NCI-H82 (cell line): ENCODE results near the gene MFSD6.
"Not testable (repeated sequence)": the region's sequence is repeated elsewhere in the genome, so short reads cannot be mapped to it uniquely, and the experiment has no call there.

Source experiments
- DNase-seq: peaks from one replicate; lab custom pipeline; 2025; lab: John Stamatoyannopoulos, UW

MFSD6 gene

DNA sequence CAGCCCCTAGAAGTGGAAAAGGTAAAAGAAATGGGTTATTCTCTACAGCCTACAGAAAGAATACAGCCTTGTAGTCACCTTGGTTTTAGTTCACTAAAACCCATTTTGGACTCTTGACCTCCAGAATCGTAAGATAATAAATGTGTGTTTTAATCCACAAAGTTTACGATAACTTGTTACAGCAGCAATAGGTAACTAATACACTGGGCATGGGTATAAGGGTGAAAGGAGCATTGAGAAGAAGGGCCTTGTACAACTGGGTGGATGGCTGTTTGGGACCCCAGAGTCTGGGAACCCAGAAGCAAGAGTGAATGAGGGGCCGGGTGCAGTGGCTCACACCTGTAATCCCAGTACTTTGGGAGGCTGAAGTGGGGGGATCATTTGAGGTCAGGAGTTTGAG lies 2.2 kb upstream of the MFSD6 start:
- DNase-seq, result no peak

GRCh38 chr2:190406805-190407204 lies 1.4 kb upstream of the MFSD6 start:
- DNase-seq, result no peak

GRCh38 chr2:190407246-190407661 lies 901 bp upstream of the MFSD6 start:
- DNase-seq, result peak; percentile 29

- peak; percentile 51 for DNase-seq
These were observed 550 bp downstream of the MFSD6 start for GRCh38 chr2:190408538-190409271.

- DNase-seq, result peak; percentile 24
These were observed 1.5 kb downstream of the MFSD6 start for GRCh38 chr2:190409616-190410015.

GRCh38 chr2:190410166-190410565 lies 2.0 kb downstream of the MFSD6 start:
- DNase-seq, result peak; percentile 33

GRCh38 chr2:190412966-190413365 lies 4.8 kb downstream of the MFSD6 start:
- DNase-seq, result no peak

DNA sequence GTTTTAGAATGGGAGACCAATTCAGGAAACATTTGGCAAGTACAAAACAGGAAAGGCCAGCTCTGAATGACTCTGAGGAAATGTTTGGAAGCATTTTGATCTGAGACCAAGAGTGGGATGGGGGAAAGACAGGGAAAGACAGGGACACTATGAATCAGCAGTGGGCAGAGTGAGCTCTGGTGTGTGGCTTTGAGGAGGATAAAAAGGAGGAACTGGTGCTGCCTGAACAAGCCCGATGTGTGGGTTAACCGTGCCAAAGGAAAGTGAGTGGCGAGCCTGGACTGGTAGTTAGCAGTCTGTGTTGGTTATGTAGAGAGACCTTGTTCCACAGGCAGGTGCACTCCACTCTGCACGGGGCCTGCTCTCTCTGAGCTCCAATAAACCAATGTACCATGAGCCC lies 5.3 kb downstream of the MFSD6 start:
- no peak for DNase-seq

DNA sequence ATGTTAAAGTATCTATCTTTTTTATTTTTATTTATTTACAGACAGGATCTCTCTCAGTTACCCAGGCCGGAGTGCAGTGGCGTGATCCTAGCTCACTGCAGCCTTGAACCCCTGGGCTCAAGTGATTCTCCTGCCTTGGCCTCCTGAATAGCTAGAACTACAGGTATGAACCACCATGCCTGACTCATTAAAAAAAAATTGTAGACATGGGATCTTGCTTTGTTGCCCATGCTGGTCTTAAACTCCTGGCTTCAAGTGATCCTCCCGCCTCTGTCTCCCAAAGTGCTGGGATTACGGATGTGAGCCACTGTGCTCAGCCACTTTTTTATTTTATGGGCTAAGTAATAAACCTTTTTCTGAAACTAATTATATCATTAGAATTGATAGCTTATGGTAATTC lies 7.1 kb downstream of the MFSD6 start:
- peak; percentile 26 for DNase-seq

- peak; percentile 80 for DNase-seq
These were observed 7.9 kb downstream of the MFSD6 start for GRCh38 chr2:190415794-190416775.

DNA sequence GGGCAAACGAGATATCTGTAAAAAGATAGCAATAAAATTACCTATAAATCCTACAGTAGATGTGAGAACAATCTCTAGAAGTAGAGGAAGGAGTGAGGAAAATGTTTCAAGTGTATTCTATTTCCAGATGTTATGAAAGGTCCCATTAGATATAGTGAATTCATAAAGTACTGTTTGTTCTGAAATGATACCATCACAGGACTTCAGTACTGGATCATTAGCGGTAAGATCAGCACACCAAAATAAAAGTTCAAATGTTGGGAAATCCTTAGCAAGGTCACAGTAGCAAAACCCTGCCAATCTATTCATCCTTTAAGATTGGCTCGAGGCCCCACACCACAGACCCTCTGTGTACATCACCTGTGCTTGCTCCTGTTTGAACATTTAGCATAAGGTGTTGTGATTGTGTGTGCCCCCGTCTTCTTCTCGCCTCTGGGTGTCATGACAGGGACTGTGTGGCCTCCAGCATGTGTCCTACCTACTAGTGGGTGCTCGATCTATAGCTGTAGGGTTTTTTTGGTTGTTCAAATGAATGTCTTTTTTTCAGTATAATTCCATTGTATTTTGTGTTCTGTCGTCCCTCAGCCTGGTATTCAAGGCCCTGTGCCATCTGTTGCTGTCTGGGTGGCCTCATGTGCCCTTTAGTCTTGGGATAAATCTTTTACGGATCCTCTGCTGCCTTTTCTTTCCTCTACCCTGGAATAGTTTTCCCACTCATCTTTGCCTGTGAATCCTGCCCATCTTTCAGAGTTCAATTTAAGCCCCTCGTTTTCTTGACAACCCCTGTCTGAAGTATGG lies 9.1 kb downstream of the MFSD6 start:
- peak; percentile 80 for DNase-seq

GRCh38 chr2:190418727-190419126 lies 10.6 kb downstream of the MFSD6 start:
- DNase-seq, result no peak

GRCh38 chr2:190420801-190421200 lies 12.6 kb downstream of the MFSD6 start:
- no peak for DNase-seq

DNA sequence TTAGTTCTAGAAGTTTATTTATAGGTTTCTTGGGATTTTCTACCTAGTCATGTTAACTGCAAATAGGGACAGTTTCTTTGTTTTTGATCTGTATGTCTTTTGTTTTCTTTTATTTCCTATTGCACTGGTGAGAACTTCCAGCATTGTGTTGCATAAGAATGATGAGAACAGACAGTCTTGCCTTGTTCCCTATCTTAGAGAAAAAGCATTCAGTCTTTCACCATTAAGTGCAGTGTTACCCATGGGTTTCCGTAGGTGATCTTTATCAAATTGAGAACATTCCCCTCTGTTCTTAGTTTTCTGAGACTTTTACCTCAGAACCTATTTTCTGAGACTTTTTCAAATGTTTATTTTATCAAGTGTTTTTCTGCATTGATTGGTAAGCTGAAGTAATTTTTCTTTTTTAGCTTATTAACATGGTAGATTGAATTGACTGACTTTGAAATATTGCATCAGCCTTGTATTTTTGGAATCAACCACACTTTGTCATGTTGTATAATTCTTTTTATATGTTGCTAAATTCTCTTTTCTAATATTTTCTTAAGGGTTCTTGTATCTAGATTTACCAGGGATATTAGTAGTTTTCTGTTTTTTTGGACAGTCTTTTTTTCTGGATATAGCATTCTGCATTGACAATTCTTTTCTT lies 17.2 kb downstream of the MFSD6 start:
- DNase-seq, result no peak

DNA sequence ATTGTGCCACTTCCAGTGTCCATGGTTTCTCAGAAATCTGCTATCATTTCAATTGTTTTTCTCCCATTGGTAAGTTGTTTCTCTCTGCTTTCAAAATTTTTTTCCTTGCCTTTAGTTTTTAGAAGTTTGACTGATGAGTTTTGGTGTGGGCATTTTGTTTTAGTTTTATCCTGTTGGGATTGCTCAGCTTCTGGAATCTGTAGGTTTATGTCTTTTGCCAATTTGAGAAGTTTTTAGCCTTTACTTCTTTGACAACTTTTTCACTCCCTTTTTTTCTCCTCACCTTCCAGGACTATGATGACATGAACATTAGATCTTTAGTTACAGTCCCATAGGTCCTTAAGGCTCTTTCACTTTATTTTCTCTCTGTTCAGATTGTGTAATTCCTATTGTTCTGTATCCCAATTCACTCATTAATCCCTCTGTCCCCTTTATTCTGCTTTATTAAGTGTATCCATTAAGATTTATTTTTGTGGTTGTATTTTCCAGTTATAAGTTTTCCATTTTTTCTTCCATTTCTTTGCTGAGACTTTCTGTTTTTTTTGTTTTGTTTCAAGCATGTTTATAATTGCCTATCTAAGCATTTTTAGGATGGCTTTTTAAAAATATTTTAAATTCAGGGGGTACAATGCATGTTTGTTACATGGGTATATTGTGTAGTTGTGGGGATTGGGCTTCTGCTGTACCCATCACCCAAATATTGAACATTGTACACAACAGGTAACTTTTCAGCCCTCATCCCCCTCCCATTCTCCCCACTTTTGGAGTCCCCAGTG lies 17.9 kb downstream of the MFSD6 start:
- no peak for DNase-seq

DNA sequence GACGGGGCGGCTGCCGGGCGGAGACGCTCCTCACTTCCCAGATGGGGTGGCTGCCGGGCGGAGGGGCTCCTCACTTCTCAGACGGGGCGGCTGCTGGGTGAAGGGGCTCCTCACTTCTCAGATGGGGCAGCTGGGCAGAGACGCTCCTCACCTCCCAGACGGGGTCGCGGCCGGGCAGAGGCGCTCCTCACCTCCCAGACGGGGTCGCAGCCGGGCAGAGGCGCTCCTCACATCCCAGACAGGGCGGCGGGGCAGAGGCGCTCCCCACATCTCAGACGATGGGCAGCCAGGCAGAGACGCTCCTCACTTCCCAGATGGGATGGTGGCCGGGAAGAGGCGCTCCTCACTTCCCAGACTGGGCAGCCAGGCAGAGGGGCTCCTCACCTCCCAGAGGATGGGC lies 22.7 kb downstream of the MFSD6 start:
- DNase-seq, result not testable (repeated sequence)

DNA sequence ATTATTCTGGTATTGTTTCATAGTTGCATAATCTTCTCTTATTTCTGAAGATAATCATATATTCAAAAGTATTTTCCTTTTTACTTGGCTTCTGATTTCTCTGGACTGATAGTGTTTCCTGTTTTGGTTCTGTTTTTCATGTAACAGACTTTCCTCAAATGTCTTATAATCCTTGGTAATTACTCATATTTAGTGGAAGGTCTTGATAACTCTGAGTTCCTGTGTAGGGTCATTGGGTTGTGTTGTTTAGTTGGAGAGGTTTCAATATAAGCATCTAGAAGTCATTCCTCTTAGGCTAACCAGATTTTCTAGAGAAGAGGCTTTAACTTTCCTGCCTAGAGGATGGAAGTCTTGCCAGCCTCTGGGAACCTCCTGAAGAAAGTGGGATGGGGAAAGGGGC lies 23.8 kb downstream of the MFSD6 start:
- no peak for DNase-seq

GRCh38 chr2:190432567-190433231 lies 24.5 kb downstream of the MFSD6 start:
- DNase-seq, result no peak

DNA sequence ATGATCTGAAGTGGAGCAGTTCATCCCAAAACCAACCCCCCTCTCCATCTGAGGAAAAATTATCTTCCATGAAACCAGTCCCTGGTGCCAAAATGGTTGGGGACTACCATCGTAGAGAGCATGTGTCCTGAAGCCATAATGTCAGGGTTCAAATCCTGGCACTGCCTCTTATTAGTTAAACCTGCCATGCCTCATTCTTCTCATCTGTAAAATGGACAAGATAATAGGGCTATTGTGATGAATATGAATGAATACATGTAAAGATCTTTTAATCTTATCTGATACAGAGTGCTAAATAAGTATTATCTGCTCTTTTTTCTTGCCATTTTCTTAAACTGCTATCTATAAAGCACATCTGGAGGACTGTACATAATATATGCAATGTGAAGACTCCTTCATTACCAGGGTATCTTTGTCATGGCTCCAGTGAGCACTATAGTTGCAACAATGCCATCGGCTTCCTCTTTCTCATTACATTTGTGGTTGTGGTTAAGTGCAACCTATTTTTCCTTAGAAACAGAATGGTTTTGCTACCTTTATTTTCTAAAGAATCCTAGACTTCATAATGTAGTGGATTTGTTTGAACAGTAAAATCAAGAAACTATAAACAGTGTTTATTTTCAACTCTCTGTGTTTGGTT lies 27.0 kb downstream of the MFSD6 start:
- no peak for DNase-seq

DNA sequence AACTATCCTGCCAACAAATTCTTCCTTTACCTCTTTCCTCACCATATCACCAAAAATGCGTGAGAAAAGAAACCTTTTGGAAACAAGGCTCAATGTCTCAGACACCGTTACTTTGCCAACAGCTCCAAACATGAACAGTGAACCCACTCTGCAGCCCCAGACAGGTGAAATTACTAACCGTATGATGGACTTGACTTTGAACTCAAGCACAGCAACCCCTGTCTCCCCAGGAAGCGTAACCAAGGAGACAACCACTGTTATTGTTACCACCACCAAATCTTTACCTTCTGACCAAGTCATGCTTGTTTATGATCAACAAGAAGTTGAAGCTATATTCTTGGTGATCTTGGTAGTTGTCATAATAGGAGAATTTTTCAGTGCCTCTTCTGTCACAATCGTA lies 28.4 kb downstream of the MFSD6 start:
- no peak for DNase-seq
